NOMO-1 treated with dmso at 0.1 percent for 144 hours (cell line): Measurements from ENCODE around the gene CD4.
"Not testable (repeated sequence)": the region's sequence is repeated elsewhere in the genome, so short reads cannot be mapped to it uniquely, and the experiment has no call there.

Experiments
- DNase-seq: peaks from one replicate; lab custom pipeline; 2025; ENCODE audit not compliant: unreplicated experiment; lab: John Stamatoyannopoulos, UW

Gene CD4

DNA sequence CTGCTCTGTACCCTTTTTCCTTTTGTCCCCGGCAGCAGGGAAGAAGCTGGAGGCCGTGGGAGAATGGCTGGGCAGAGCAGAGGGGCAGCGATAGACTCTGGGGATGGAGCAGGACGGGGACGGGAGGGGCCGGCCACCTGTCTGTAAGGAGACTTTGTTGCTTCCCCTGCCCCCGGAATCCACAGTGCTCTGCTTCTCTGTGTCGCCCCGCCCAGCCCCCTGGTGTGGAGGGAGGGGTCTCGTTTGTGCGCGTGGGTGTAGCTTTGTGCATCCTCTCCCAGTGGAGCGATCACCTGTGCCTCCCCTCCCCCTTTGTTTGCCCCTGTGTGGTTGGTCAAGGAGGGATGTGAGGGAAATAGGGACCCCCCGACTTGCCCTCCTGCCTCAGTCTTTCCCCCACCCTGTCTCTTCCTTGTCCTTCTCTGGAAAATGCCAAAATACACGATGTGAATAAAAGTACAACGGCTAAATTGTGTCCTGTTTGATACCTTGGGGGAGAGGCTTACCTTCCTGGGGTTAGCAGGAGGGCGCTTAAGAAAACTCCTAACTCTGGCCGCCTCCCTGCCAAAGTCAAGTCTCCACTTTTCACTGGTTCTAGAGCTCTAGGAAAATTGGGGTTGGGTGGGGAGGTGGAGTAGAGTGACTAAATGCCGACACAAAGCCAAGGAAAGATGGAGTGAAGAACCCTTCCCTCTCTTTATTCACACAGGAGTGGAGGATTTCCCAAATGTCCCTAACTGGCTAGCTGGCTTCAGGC is 77.0 kb downstream of the CD4 start:
- DNase-seq, result no peak

DNA sequence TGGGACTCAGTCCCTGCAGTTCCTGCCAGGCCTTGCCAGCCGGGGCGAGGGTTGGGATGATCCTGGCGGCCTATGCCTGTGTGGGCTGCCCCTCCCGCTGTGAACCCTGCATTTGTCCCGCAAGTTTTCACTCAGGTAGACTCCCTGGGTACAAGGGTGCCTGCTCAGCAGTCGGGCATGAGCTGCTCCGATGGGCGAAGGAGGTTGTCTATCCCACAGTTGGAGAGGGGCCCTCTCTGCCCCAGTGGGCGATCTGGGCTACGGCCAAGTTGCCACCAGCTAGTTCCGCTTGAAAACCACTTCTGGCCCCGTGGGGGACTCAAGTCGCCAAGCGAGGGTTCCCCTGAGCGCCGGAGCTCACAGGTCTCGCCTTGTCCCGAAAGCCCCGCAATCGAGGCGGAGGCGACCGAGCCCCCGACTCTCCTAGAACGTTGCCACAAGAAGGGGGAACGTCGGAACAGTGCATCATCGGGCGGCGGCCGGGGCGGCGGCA is 77.6 kb downstream of the CD4 start:
- peak; percentile 67 for DNase-seq

DNA sequence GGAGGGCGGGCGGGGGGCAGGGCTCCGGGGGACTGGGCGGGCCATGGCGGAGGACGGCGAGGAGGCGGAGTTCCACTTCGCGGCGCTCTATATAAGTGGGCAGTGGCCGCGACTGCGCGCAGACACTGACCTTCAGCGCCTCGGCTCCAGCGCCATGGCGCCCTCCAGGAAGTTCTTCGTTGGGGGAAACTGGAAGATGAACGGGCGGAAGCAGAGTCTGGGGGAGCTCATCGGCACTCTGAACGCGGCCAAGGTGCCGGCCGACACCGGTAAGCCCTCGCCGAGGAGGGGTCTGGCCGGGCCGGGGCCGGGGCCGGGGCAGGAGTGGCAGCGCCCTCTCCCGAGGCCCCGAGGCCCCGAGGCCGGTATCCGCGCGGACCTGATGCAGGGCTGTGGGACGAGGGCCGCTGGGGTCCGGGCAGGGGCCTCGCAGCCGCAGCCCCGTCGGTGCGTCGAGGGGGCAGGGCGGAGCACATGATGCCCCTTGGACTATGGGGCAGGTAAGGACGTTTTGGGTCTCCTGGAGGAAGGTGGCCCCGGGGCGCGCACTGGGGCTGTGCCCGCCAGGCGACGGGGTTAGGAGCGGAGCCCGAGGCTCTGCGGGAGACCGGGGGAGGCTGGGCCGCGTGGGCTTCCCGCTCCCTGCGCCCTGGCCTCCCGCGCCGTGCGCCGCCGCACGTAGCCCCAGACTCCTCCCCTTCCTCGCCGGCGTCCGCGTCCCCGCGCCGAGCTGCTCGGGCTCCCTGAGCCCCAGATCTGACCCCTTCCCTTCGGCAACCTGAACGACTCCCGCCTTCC is 78.3 kb downstream of the CD4 start, which contains the start of gene TPI1:
TPI1 (plus strand) TSS at position 119 of the 798 bp plus-strand sequence; CDS start at position 155, 36 bp downstream.
- DNase-seq, result peak; percentile 27

DNA sequence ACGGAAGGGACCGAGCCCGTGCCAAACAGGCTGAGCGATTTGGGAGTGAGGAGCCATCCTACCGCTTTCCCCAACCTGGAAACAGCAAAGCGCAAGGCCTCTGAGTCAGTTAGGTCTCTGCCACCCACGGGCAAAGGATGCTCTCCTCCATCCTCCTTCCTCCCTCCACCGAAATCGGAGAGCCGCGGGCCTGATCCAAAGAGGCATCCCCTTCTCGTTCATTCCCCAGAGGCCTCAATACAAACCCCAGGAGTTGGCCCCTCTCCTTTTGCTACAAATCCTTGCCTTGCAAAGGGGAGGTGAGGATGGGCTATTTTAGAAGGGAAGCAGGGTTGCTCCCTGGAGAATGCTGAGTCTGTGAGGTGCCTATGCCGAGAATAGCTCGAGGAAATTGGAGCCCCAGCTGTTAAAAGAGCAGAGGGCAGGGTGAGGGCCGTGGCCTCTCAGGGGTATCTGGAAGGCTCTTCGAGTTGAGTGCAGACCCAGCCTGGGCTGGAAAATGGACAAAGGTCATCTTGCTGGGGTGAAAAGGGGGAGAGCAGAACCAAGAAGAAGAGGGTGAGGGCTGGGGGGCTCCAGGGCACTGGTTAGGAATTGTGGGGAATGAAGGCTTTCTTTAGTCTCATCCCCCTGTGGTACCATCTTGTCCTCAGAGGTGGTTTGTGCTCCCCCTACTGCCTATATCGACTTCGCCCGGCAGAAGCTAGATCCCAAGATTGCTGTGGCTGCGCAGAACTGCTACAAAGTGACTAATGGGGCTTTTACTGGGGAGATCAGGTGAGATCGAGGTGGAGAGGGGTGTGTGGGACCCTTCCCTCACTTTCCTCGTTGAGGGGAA is 79.1 kb downstream of the CD4 start:
- DNase-seq, result no peak

DNA sequence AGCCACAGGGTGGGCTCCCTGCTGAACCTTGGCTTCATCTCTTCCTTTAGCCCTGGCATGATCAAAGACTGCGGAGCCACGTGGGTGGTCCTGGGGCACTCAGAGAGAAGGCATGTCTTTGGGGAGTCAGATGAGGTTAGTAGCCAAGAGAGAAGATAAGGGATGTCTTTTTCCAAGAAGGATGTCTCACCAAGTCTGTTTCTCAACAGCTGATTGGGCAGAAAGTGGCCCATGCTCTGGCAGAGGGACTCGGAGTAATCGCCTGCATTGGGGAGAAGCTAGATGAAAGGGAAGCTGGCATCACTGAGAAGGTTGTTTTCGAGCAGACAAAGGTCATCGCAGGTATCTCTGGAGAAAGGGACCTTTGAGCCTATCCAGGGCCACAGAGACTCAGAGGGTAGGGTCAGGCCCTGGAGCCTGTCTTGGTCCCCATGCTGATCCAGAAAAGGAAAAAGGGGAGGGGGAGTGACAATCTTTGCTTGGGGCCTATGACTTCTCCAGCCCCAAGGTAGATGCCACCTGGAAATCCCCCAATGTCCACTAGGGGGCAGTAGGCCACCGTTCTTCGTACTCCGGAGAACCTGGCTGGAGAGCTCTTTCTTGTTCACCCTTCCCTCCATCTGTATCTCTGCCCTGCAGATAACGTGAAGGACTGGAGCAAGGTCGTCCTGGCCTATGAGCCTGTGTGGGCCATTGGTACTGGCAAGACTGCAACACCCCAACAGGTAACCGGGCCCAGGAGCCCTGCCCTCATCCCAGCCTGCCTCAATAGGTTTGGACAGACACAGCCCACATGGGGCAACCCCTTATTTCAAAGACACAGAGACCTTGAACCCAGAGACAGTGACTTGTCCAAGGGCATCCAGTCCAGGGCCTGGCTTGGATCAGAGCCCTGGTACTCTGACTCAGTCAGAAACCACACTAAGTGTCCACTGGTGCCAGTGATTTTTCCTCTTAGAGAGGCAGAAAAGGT is 80.0 kb downstream of the CD4 start:
- DNase-seq, result peak; percentile 61

DNA sequence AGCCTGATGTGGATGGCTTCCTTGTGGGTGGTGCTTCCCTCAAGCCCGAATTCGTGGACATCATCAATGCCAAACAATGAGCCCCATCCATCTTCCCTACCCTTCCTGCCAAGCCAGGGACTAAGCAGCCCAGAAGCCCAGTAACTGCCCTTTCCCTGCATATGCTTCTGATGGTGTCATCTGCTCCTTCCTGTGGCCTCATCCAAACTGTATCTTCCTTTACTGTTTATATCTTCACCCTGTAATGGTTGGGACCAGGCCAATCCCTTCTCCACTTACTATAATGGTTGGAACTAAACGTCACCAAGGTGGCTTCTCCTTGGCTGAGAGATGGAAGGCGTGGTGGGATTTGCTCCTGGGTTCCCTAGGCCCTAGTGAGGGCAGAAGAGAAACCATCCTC is 81.0 kb downstream of the CD4 start:
- not testable (repeated sequence) for DNase-seq
